ENCODE data around the gene LRP3.

Gene LRP3

GRCh38 chr19:33235269-33235995 is 41.3 kb downstream of the LRP3 start:
- Mint-ChIP-seq H3K9me3 (peaks cover 4% of the 10 kb centered on the region), H3K4me3 (no peak overlapping the region), H3K27me3 (ENCODE audit: low read depth, poor library complexity) (peaks cover 36% of the 10 kb centered on the region), H3K4me1 (no peaks in the 10 kb centered on the region), H3K27ac (no peak overlapping the region), H3K36me3 (ENCODE audit: low read depth) (no peaks in the 10 kb centered on the region)
- peak; percentile 87 for TF ChIP-seq CTCF (IDR thresholded peaks at IDR 0.05)
- peak; percentile 91 for DNase-seq

GRCh38 chr19:33235996-33236350 is 41.8 kb downstream of the LRP3 start:
- no peak overlapping the region for H3K27ac Mint-ChIP-seq
- peaks cover 30% of the 10 kb centered on the region for H3K27me3 Mint-ChIP-seq (ENCODE audit: low read depth, poor library complexity)
- no peak for TF ChIP-seq CTCF (IDR thresholded peaks at IDR 0.05)
- H3K9me3 Mint-ChIP-seq, result no peaks in the 10 kb centered on the region
- H3K36me3 Mint-ChIP-seq (ENCODE audit: low read depth), result no peaks in the 10 kb centered on the region
- H3K4me1 Mint-ChIP-seq, result no peaks in the 10 kb centered on the region
- no peak for DNase-seq
- no peak overlapping the region for H3K4me3 Mint-ChIP-seq

GRCh38 chr19:33236696-33237390 is 42.7 kb downstream of the LRP3 start:
- TF ChIP-seq CTCF (IDR thresholded peaks at IDR 0.05), result no peak
- Mint-ChIP-seq H3K4me3 (no peak overlapping the region), H3K36me3 (ENCODE audit: low read depth) (no peaks in the 10 kb centered on the region), H3K27ac (no peak overlapping the region), H3K4me1 (no peaks in the 10 kb centered on the region), H3K27me3 (ENCODE audit: low read depth, poor library complexity) (peaks cover 23% of the 10 kb centered on the region), H3K9me3 (no peaks in the 10 kb centered on the region)
- no peak for DNase-seq

GRCh38 chr19:33238481-33239149 is 44.5 kb downstream of the LRP3 start:
- TF ChIP-seq CTCF (IDR thresholded peaks at IDR 0.05), result no peak
- H3K27ac Mint-ChIP-seq, result no peak overlapping the region
- H3K9me3 Mint-ChIP-seq, result no peaks in the 10 kb centered on the region
- no peaks in the 10 kb centered on the region for H3K36me3 Mint-ChIP-seq (ENCODE audit: low read depth)
- H3K4me3 Mint-ChIP-seq, result no peak overlapping the region
- H3K4me1 Mint-ChIP-seq, result no peaks in the 10 kb centered on the region
- no peak for DNase-seq
- peaks cover 29% of the 10 kb centered on the region for H3K27me3 Mint-ChIP-seq (ENCODE audit: low read depth, poor library complexity)

- DNase-seq, result no peak
- H3K36me3 Mint-ChIP-seq (ENCODE audit: low read depth), result no peaks in the 10 kb centered on the region
- H3K27me3 Mint-ChIP-seq (ENCODE audit: low read depth, poor library complexity), result peaks cover 37% of the 10 kb centered on the region
- no peak overlapping the region for H3K4me3 Mint-ChIP-seq
- TF ChIP-seq CTCF (IDR thresholded peaks at IDR 0.05), result no peak
- no peak overlapping the region for H3K27ac Mint-ChIP-seq
- H3K4me1 Mint-ChIP-seq, result no peaks in the 10 kb centered on the region
- no peaks in the 10 kb centered on the region for H3K9me3 Mint-ChIP-seq
Observed at GRCh38 chr19:33239223-33239975, 45.3 kb downstream of the LRP3 start.
